T follicular helper cell (primary cell): Measurements from ENCODE around the gene ENTPD6.
A peak's percentile ranks its signal among the peaks of the same experiment; 100 is the strongest.
"Not testable (repeated sequence)": the region's sequence is repeated elsewhere in the genome, so short reads cannot be mapped to it uniquely, and the experiment has no call there.

Source experiments
- DNase-seq: peaks from one replicate; pipeline ENCODE4 v3.0.0-alpha.2; 2020; ENCODE audit warnings: low read depth
- total RNA-seq, 2 experiments: gene quantifications; one replicate each; lab custom pipeline; 2026; lab: John Stamatoyannopoulos, UW

Gene ENTPD6
- 53.3 to 88.2 reads per million in 2 experiments for total RNA-seq

DNA sequence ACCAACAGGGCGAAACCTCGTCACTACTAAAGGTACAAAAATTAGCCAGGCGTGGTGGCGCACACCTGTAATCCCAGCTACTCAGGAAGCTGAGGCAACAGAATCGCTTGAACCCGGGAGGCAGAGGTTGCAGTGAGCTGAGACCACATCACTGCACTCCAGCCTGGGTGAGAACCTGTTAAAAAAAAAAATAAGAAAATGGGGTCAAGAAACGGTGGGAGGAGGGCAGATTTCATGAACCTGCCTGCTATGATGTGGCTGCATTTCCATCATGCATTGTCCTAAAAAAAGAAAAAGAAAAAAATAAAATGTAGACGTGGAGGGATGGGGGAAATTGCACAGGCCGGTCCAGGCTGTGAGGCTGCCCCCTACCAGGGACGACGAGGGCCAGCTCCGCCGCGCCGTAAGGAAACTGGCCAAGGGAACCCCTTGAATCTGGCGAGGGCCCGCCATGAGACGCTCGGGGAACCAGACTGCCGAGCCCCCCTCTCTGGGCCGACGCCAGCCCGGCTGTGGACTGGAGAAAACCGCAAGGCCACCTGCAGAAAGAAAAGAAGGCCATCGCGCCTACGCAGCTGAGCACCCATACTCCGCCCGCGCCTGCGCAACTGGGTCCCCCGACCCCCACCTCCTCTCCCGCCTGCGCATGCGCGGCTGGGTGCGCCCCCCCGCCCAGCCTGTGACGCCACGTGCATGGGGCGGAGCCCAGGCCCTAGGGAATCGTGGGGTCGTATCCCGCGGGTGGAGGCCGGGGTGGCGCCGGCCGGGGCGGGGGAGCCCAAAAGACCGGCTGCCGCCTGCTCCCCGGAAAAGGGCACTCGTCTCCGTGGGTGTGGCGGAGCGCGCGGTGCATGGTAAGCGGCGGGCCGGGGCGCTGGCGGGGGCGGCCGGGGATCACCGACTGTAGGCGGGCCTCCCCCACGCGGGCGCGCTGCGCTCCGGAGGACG, at the start of gene ENTPD6:
Gene ENTPD6, plus strand, starts transcription at position 699 of the 948 bp plus-strand sequence. CDS start 10,825 bp downstream, outside the sequence.
- DNase-seq: peak; percentile 87

DNA sequence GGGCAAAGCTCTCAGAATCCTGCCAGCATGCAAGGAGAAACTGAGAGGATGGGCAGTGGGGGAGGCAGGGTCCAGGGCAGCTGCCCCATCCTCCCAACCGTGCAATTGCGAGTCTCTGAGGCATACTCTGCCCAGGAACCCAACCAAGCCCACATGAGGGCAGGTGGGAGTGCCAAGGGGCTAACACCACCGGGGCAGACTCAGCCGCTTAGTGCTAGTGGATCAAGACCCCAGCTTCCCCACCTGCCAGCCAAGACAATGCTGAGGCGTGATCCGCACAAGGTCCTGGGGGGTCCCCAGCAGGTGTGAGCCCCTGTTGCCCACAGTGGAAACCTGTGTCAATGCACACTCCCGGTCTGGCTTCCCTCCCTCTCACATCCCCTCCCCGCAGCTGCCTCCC, 48.5 kb upstream of the ENTPD6 start:
- no peak for DNase-seq

DNA sequence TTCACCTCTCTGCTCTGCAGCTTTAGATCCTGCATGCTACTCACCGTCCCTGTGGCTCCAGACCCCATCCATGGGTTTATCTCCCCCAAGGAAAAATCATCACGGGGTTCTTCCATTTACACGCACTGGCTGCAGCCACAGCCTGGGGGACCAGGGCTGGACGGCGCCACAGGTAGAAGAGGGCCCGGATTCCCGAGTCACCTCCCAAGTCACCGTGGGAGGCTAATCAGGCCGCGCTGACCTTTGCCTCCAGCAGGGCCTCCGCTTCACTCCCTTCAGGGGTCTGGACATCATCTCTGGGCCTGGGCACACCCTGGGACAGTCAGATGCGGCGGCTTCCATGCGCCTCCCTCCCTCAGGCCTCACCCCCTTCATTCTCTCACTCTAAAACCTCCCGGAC, 47.8 kb upstream of the ENTPD6 start:
- no peak for DNase-seq

DNA sequence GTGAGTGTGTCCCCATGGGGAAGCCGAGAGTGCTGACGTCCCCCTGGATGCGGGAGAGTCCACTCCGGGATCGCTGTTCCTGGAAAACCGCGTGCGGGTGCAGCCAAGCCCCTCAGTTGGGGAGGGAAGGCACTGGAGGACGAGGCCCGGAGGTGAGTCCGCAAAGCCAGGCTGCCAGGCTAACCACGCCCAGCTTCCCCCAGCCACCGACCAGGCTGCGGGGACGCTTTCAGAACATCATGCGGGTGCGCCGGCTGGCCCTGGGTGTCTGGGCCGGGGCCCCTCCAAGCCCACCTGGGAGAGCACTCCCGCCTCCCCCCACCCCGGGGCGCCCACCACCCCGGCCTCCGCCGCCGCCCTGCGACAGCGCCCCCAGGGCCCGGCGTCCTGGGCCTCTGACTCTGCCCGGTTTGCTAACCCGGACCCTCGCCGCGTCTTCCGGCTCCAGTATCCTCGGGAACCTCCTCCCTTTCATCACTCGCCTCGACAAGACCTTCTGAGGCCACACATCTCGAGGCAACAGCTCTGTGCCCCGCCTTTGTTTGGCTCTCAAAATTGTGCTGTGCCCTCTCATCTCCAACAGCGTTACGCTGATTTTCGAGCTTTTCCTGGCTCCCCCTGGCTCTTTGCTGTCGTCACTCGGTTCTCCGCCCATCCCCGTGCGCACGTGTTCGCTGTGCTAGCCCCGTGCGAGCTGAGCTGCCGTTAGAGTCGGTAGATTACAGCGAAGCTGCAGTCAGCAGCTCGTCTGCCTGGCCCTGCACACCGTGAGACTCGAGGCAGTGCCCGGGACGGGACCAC, 47.1 kb upstream of the ENTPD6 start:
- DNase-seq: peak; percentile 56

DNA sequence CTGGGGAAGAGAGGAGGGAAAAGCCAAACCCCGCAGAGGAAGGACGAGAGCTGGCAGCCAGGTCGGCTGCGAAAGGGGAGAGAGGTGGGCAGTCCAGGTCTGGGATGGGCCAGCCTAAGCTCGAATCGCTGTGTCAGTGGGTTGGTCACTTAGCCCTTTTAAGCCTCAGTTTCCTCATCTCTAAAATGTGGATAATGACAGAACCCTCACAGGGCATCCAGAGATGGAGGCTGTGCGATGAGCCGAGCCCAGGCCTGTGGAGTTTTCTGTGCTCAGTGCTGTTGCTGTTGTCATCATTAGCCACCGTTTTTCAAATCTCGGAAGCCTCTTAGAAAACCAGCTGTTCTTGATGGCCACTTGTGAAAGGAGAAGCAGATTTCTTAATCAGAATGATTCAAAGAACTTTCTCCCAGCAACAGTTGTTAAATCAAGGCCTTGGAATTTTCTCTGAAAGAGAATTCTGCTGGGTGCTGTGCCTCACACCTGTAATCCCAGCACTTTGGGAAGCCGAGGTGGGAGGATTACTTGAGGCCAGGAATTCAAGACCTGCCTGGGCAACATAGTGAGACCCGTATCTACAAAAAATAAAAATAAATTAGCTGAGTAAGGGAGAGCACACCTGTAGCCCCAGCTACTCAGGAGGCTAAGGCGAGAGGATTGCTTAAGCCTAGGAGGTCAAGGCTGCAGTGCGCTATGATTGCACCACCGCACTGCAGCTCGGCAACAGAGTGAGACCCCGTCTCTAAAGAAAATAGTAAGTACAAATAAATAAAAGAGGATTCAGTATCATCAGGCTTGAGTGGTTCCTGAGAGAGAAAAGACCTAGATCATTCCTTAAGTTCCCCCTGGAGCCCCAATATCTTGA, 46.3 kb upstream of the ENTPD6 start:
- no peak for DNase-seq

DNA sequence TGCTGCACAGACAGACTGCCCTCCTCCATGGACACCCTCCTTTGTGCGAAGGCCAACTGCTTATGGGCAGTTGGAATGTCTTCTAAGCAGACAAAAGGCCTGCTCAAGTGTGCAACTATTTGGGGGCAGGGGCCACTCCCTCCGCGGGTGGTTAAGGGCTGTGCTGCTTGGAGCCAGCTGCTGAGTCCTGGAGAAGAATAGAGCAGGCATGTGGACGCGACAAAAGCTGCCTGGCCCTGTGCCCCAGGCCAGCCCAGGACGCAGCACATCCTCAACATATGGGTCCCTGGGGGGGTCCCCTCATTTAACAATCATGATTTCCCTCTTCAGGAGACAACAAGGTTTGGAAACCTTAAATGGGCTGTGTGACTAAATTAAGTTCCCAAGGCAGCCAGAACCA, 45.5 kb upstream of the ENTPD6 start:
- DNase-seq: no peak

DNA sequence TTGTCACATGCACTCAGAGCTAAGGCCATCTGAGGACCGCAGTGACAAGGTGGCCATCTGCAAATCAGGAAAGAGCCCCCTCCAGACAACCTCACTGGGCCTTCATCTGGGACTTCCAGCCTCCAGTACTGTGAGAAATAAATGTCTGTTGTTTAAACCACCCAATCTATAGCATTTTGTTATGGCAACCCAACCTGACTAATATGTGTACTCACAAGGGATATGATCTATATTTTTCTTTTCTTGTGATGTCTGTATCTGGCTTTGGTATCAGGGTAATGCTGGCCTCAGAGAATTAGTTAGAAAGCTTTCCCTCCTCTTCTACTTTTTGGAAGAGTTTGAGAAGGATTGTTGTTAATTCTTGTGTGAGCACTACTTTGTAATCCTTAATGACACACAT, 37.5 kb upstream of the ENTPD6 start:
- DNase-seq: no peak

DNA sequence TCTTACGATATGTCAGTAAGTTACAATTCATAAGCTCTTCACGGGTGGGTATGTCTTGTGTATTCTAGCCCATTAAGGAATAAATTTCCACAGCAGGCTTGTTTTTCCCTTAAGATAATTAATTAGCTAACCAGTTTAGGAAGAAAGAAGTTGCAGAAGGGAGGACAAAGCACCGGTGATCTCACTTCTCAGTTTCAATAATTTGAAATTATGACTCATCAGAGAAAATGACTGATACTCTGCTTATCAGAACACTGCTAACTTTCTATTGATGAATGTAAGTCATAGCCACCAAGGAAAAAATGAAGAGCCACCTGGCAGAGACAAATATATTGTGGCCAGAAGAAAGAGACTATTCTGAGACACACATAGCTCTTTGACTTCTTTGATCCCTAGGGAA, 35.0 kb upstream of the ENTPD6 start:
- no peak for DNase-seq

DNA sequence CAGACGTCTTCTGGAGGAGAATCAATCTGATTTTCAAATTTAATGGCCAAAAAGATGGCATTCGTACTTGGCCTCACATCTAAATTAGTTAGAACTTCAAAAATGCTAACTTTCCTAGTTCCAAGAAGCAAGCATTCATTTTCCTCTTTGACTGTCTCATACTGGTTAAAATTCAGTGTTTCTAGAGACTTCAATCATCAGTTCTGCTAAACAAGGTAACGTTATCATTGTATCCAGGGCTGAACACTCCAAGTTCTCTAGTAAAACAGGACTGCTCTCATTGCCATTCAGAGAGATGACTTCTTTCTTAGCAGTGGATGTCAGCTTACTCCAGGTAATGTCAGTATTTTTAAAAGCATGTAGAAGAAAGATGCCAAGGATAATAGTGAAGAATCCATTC, 34.6 kb upstream of the ENTPD6 start:
- DNase-seq: no peak

DNA sequence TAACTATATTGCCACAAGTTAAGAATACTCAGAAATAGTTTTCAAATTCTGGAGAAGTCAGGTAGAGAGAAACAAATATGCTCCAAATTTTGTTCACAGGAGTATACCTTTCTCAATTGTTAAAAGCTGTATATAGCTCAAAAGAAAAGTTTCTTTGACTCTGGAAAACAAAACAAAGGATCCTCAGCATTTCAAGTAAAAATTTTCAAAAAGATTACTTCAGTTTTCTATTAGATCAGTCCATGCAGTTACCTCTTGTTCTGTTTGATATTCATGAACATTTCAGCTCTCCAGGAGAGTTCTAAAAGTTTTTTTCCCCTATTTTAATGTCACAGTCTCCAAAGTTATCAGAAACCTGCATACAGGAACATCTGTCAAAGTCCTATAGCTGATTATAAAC, 30.4 kb upstream of the ENTPD6 start:
- no peak for DNase-seq

DNA sequence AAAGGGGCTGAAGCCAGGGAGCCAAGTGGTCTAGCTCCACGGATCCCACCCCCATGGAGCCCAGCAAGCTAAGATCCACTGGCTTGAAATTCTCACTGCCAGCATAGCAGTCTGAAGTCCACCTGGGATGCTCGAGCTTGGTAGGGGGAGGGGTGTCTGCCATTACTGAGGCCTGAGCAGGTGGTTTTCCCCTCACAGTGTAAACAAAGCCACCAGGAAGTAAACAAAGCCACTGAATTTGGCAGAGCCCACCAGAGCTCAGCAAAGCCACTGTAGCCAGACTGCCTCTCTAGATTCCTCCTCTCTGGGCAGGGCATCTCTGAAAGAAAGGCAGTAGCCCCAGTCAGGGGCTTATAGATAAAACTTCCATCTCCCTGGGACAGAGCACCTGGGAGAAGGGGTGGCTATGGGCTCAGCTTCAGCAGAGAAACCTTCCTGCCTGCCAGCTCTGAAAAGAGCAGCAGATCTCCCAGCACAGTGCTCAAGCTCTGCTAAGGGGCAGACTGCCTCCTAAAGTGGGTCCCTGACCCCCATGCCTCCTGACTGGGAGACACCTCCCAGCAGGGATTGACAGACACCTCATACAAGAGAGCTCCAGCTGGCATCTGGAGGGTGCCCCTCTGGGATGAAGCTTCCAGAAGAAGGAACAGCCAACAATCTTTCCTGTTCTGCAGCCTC, 29.3 kb upstream of the ENTPD6 start:
- DNase-seq: not testable (repeated sequence)

DNA sequence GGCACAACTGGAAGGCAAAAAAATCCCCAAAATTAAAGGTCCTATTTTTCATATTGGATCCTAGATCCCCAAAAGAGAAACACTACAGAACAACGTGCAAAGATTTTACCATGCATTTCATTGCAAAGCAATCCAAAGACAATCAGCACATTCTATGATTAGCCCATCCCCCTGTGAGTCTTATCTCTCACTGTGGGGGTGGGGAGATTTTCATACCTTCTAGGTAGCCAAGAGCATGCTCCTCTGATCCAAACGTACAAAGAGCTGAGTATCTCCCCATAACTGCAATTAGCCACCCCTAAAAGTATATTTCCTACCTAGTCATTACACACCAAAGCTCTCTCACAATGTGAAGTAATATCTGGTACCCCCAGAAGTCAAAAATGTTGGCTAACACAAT, 22.2 kb upstream of the ENTPD6 start:
- no peak for DNase-seq

DNA sequence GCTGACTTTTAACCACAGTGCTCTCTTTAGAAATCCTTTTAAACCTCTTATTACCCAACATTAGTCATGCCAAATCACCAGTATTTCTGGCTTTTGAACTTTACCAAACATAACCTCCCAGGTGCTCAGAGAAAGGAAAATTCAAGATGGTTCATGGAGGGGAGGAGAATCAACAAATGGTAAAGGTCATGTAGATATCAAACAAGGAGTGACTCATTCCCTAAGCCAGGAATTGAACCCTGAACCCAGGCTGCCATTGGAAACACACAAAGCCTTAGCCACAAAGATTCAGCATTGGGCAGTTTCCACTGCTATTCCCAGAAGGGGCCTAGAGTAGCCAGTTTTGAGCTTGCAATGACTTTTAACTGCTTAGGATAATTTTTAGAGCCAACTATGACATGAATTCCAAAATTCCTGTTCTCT, 21.6 kb upstream of the ENTPD6 start:
- DNase-seq: no peak

DNA sequence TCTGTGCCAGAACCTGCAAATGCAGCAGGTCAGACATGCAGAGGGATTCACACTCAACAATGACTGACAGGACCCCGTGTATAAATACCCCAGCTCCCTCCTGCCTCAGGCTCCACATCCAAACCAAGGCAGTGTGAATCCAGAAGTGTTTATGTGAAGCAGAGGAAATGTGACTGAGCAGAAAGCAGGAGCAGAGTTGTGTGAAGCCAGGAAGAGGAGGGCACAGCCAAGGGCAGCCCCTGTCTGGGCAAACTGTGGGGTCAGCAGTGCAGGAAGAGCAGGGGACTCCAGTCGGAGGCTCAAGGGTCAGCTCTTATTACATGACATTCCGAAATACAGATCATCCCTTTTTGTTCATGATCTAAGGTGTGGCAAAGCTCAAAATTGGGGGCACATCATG, 19.3 kb upstream of the ENTPD6 start:
- DNase-seq: no peak

DNA sequence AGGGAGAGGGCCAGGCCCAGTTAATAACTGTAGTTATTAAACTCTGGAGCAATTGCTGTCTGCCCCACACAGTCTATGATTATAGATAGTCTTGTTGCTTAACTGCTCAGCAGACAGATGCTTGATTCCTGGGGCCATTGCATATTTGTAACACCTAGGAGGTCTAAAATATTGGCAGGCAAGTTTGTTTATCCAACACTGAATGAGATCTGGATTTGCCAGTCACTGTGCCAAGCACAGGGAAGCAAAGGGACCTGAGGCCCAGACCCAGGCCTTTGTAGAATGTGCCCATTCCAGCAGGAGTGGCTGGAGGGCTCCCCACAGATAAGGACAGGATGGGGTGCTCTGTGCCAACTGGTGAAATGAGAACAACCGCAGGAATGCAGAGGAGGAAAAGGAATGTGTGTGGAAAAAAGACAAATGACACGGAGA, 17.6 kb upstream of the ENTPD6 start:
- DNase-seq: no peak

DNA sequence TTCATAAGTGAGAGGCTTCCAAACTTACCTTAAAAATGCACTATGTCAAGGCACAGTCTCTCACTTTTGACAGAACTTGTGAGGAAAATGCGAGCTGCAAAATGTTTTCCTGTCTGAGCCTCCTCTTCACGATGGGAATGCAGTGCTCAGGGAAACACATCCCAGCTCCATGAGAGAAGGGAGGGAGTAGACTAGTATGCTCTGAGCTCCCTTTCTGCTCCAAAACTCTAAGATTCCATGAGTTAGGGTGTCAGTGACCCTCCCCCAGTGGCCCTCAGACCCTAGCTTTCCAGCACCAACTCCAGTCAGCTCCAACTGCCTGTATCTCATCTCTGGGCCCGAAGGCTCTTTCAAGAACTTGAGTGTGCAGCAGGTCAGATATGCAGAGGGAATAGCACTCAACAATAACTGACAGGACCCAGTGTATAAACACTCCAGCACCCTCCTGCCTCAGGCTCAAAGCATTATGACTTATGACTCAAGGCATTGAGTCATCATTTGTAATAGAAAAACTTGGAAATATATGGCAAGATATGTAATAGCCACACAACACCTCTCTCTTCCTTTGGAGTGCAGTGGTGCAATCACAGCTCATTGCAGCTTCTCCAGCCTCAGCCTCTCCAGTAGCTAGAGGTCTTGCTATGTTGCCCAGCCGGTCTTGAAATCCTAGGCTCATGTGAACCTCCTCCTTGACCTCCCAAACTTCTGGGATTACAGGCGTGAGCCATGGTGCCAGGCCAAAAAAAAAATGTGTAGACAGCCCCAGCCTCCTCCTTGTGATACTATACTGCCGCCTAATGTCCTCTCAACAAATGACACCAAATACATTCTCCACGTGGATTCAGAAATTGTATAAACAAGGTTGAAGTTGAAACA, 16.7 kb upstream of the ENTPD6 start:
- no peak for DNase-seq

DNA sequence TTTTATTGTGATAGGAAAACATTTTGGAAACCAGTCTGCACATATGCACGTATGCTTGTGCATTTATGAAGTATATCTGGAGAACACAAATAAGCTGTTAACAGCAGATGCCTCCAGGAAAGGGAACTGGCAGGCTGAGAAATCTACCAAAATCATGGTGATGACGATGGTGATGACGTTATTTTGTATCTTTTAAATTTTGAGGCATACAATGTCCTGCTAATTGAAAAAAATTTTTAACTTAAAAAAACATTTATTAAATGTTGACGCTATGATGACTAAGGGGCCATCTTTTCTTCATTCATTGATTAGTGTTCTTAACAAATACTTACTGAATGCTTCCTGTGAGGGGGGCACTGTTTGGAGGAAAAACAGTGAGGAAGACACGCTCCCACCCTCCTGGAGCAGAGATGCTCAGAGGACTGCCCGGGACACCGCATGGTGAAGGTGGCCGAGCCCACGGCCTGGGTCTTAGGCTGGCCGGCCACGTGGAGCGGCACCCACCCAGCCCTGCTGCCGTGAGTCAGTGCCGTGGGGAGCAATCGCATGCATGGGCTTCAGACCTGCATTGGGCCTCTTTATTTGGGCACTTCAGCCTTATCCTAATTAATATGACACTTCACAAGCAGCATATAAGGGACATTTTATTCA, 15.9 kb upstream of the ENTPD6 start:
- no peak for DNase-seq

DNA sequence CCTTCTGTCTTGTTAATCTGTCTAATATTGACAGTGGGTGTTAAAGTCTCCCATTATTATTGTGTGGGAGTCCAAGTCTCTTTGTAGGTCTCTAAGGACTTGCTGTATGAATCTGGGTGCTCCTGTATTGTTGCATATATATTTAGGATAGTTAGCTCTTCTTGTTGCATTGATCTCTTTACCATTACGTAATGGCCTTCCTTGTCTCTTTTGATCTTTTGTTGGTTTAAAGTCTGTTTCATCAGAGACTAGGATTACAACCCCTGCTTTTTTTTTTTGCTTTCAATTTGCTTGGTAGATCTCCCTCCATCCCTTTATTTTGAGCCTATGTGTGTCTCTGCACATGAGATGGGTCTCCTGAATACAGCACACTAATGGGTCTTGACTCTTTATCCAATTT, 11.1 kb upstream of the ENTPD6 start:
- DNase-seq: not testable (repeated sequence)

DNA sequence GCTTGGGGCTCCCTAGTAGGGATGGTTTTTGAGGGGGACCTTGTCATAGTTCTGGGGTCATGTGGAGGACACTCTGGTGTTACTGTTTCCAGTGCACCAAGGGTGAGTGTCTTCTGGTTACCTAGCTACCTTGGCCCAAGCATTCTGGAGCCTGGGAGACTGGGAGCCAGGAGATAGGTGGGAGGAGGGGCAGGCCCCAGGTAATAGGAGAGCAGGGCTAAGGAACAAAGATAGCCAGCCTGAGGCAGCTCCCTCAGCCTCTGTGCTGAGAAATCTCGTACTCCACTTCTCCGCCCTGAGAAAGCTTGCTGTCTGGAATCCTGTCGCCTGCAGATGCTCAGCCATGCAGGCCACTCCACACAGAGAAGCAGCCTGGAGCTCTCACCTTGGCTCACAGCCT, 8.3 kb upstream of the ENTPD6 start:
- no peak for DNase-seq

DNA sequence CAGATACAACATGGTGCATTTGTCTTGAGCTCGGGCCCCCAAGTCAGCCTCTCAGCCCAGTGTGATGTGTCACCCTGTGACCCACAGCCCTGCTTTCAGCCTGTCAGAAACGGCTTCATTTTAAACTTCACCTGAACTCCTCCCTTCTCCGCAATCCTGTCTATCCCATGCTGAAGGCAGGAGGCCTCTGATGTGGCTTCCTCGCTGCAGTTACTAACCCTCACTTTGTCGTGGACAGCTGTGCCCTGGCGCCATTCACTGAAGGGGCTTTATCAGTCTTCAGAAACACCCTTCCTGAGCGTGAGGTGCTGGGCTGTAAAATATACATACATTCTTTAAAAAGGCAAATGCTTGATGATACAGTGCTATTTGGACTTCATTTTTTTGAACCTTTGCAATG, 7.9 kb upstream of the ENTPD6 start:
- DNase-seq: no peak
